Activated naive CD8-positive, alpha-beta T cell treated with anti-CD3 and anti-CD28 coated beads for 36 hours (primary cell): ENCODE results near the gene GNG8. TPM values are rescaled to one million over a fixed set of nuclear protein-coding genes. Genes with fewer than 3 reads are reported as not detected.
"Not testable (repeated sequence)": the region's sequence is repeated elsewhere in the genome, so short reads cannot be mapped to it uniquely, and the experiment has no call there.

Source experiments
- DNase-seq: peaks from one replicate; pipeline ENCODE4 v3.0.0; 2021
- H3K27ac Mint-ChIP-seq: one replicate; pipeline ENCODE4 v1.8.0; 2022; ENCODE audit warnings: mild to moderate bottlenecking, moderate library complexity, mixed read lengths
- H3K27me3 Mint-ChIP-seq: one replicate; pipeline ENCODE4 v1.8.0; 2022; ENCODE audit warnings: mild to moderate bottlenecking, mixed read lengths
- H3K36me3 Mint-ChIP-seq: one replicate; pipeline ENCODE4 v1.8.0; 2021; ENCODE audit warnings: mild to moderate bottlenecking, mixed read lengths
- H3K4me1 Mint-ChIP-seq: one replicate; pipeline ENCODE4 v1.8.0; 2021; ENCODE audit warnings: mixed read lengths
- H3K4me3 Mint-ChIP-seq: one replicate; pipeline ENCODE4 v1.8.0; 2022; ENCODE audit warnings: mild to moderate bottlenecking, moderate library complexity, mixed read lengths
- H3K9me3 Mint-ChIP-seq: one replicate; pipeline ENCODE4 v1.8.0; 2022; ENCODE audit warnings: mixed read lengths
- total RNA-seq, 2 experiments: library from RNA; stranded (reverse); gene quantifications; one replicate each; pipeline ENCODE4 v1.2.3, GENCODE V29; 2021

The GNG8 gene
- total RNA-seq, 2 experiments from 2014 or later, result 20.4 to 21.3 TPM

DNA sequence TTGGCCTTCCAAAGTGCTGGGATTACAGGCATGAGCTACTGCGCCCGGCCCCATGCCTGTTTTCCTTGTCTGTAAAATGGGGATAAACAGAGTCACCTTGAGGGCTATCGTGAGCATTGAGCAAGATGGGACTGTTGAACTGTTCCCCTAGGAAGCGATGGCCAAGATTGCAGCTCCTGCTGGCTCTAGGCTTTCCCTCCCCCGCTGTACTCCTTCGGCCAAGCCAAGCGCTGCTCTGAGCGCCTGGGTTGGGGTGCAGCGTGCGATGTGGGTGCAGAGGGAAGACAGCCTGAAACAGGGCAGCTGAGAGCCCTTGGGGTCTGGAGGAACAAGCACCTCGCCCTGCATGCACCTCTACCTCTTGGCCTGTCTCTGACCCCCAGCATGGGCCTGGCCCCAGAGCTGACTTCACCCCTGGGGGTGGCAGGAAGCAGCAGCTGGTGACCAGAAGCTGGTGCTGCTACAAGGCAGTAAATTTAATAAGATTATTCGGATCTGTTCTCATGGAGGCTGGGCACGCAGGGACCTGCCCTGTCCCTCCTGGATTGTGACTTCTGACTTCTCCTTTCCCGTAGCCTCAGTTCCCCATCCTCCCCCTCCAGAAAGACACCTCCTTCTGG is 5.3 kb downstream of the GNG8 start:
- Mint-ChIP-seq H3K27me3 (no peaks in the 10 kb centered on the region), H3K27ac (no peak overlapping the region), H3K4me1 (peaks cover 23% of the 10 kb centered on the region), H3K4me3 (no peak overlapping the region), H3K9me3 (no peaks in the 10 kb centered on the region), H3K36me3 (peaks cover 14% of the 10 kb centered on the region)
- DNase-seq, result no peak

DNA sequence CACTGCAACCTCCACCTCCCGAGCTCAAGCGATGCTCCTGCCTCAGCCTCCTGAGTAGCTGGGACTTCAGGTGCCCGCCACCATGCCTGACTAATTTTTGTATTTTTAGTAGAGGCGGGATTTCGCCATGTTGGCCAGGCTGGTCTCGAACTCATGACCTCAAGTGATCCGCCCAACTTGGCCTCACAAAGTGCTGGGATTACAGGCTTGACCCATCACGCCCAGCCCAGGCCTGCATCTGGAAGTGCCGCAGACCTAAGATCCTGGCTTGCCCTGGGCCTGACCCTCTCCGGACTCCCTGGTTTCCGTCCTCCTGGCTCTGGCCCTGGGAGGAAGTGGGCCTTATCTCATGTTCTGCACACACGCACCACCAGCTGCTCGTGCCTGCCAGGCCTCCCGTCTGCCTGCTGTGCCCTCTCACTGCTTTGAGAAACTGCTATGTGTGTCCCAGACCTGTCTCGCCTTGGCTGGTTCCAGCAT is 6.4 kb downstream of the GNG8 start:
- Mint-ChIP-seq H3K4me1 (peaks cover 29% of the 10 kb centered on the region), H3K4me3 (no peak overlapping the region), H3K36me3 (peaks cover 17% of the 10 kb centered on the region), H3K27ac (no peak overlapping the region), H3K9me3 (no peaks in the 10 kb centered on the region), H3K27me3 (no peaks in the 10 kb centered on the region)
- no peak for DNase-seq

DNA sequence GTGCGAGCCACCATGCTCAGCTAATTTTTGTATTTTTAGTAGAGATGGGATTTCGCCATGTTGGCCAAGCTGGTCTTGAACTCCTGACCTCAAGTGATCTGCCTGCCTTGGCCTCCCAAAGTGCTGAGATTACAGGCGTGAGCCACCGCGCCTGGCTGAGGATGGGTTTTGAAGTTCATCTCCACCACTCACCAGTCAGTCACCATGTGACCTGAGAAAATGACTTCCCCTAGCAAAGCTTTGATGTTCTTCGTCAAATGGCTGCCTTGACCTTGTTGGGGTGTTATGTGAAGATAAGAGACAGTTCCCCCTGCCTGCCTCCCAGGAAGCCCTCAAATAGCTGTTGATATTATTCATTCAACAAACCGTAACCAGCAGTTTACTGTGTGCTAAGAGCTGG is 7.0 kb downstream of the GNG8 start:
- peaks cover 31% of the 10 kb centered on the region for H3K4me1 Mint-ChIP-seq
- peak overlapping the region; percentile 45 for H3K27ac Mint-ChIP-seq

DNA sequence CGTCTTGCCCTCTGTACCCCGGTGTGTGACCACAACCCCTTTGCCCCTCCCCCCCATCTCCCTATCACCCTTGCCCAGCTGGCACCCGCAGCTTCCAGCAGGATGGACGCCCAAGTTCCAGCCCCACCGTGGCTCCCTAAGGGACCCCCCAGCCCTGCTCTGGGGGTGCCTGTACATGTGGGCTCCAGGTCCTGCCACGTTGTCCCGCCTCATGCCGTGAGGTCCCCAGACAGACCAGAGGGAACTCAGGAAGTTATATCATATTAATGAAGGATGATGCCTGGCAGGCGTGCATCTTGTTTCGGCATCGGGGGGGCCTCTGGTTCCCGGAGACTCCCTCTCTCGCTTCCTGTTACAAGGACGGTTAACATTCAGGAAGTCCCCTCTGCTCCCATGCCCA is 9.6 kb downstream of the GNG8 start:
- Mint-ChIP-seq H3K27me3 (no peaks in the 10 kb centered on the region), H3K9me3 (no peaks in the 10 kb centered on the region), H3K4me3 (no peak overlapping the region), H3K4me1 (peaks cover 31% of the 10 kb centered on the region), H3K36me3 (peaks cover 26% of the 10 kb centered on the region), H3K27ac (peak overlapping the region; percentile 51)
- no peak for DNase-seq

More for the DNA sequence above, 7.0 kb downstream of the GNG8 start:
- not testable (repeated sequence) for H3K4me3 Mint-ChIP-seq, H3K9me3 Mint-ChIP-seq, DNase-seq, H3K27me3 Mint-ChIP-seq
- peaks cover 23% of the 10 kb centered on the region for H3K36me3 Mint-ChIP-seq

DNA sequence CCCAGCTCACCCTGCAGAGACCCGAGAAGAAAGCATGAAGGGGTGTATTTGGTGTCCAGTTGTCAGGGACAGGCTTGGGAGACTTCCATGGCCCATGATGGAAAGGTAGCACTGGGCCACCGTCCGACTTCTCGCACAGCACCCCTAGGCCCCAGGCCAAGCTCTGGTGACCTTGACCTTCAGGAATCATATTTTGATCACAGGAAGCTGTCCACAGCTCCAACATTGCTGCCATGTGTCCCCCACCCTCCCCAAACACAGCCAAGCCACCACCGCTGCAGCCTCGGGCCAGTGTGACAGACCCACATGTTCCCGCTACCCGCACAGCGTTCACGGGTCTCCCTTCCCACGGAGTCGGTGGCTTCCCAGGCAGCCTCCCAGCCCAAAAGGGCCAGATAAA is 10.3 kb downstream of the GNG8 start:
- Mint-ChIP-seq H3K27ac (peak overlapping the region; percentile 86), H3K4me1 (peaks cover 36% of the 10 kb centered on the region), H3K4me3 (no peak overlapping the region), H3K36me3 (peaks cover 31% of the 10 kb centered on the region), H3K27me3 (no peaks in the 10 kb centered on the region), H3K9me3 (no peaks in the 10 kb centered on the region)
- DNase-seq, result no peak

DNA sequence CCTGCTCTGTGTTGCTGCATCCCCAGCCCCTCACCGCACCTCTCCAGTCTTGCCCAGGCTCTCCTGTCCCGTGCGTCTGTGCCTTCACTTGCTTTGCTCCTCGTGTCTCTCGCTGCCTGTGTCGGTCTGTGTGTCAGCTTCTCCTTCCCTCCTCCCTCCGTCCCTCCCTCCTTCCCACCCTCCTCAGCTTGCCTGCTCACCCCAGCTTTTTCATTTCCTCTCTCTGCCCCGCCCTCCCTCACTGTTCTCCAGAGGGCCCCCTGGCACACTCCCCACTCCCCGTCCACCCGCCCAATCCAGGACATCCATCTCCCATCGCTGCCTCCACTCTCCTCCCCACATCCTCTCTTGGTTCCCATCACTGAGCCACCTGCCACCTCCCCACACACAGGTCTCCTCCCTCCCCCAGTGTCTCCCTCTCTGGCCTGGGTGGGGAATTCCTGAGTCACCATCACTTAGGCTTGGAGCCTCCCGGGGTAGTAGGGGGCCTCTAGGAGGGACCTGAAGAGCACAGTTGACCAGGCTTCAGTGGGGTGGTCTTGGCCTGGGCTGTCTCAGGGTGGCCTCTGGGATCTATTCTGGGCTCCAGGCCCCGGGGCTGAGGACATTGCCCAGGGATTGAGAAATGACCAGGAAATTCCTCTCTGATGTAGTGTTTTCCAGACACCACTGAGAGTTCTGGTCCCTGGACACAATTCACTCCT is 10.9 kb downstream of the GNG8 start, which contains the start of gene PTGIR:
PTGIR (minus strand) TSS at position 132 of the 704 bp plus-strand sequence. CDS start 864 bp downstream, outside the sequence.
- Mint-ChIP-seq H3K36me3 (peaks cover 37% of the 10 kb centered on the region), H3K27ac (peak within 1 kb of the TSS; percentile 86), H3K4me3 (peak within 1 kb of the TSS; percentile 87), H3K9me3 (no peaks in the 10 kb centered on the region), H3K27me3 (no peaks in the 10 kb centered on the region), H3K4me1 (peaks cover 42% of the 10 kb centered on the region)
- peak; percentile 48 for DNase-seq

DNA sequence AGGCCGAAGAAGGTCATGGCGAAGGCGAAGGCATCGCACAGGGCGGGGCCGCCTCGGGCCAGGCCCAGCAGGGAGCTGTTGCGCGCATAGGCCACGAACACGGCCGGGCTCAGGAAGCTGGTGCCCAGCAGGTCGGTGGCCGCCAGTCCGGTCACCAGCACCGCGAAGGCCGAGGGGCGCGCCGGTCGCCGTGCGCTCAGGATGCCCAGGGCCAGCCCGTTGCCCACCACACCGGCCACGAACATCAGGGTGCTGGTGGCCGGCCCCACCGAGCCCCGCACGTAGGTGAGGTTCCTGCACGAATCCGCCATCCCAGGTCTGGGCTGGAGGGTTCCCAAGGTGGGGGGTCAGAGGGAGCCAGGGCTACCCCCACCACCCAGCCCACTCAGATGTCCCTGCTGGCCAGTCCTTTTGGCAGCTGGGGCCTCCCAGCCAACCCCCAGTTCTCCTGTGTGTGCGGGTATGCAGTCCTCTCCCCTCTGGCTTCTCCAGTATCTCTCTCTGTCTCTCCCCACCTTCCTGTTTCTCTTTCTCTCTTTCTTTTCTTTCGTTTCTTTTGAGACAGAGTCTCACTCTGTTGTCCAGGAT is 12.0 kb downstream of the GNG8 start:
- Mint-ChIP-seq H3K27ac (peak overlapping the region; percentile 86), H3K4me3 (peak overlapping the region; percentile 87), H3K27me3 (no peaks in the 10 kb centered on the region), H3K9me3 (no peaks in the 10 kb centered on the region), H3K36me3 (peaks cover 46% of the 10 kb centered on the region), H3K4me1 (peaks cover 50% of the 10 kb centered on the region)
- DNase-seq, result no peak

DNA sequence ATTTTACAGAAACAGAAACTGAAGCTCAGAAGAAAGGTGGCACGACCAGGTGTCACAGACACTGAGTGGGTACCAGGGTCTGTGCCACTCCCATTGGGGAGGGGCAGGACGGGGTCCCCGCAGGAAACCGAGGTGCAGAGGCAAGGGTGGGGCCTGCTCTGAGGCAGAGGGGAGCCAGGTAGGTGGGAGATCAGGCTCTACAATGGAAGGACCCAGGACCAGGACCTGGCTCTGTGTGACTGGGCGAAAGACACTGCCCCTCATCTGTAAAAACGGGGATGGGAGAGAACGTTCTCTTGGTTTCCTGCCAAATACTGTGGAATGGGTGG is 13.9 kb downstream of the GNG8 start:
- peaks cover 51% of the 10 kb centered on the region for H3K36me3 Mint-ChIP-seq
- H3K4me3 Mint-ChIP-seq, result peak overlapping the region; percentile 85
- H3K4me1 Mint-ChIP-seq, result peaks cover 60% of the 10 kb centered on the region
- no peak for DNase-seq
- H3K9me3 Mint-ChIP-seq, result no peaks in the 10 kb centered on the region
- no peaks in the 10 kb centered on the region for H3K27me3 Mint-ChIP-seq
- H3K27ac Mint-ChIP-seq, result peak overlapping the region; percentile 71

DNA sequence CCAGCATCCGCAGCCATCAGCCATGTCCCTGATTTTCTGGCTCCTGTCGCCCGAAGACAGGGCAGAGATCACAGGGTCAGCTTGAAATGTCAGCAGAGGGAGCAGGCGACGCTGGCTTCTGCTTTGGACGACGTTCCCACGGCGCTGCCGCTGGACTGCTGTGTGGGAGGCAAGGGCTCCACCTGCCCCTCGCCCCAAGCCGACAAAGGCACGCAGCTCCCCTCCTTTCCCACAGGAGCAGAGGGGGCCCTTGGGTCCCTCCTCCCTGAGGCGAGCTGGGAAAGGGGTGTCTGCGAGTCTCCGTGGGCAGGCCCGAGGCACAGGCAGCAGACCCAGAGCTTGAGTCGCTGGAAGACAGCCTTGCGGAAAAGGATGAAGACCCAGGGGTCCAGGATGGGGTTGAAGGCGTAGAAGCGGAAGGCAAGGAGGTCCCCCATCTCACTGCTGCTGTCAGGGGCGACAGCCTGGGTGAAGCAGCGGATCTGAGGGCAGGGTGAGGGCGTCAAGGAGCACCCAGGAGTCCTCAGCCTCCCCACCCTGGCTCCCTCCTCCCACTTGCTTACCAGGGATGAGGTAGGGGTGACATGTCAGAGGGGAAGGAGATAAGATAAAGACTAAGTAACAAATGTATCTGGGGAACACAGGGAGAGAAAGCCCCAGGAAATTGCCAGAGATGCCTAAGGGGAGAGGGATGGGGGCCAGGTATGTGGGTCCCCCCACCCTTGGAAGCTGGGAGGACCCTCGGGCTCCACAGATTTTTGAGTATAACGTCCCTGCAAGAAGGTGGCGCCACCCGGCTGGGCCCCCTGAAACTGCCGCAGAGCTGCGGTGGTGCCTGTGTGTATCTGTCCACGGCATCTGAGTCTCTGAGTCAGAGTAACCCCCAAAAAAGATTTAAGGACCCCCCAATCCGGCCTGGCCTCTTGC is 14.5 kb downstream of the GNG8 start:
- Mint-ChIP-seq H3K27me3 (no peaks in the 10 kb centered on the region), H3K4me1 (peaks cover 66% of the 10 kb centered on the region), H3K9me3 (no peaks in the 10 kb centered on the region), H3K27ac (peak overlapping the region; percentile 96), H3K4me3 (peak overlapping the region; percentile 85), H3K36me3 (peaks cover 54% of the 10 kb centered on the region)
- no peak for DNase-seq

DNA sequence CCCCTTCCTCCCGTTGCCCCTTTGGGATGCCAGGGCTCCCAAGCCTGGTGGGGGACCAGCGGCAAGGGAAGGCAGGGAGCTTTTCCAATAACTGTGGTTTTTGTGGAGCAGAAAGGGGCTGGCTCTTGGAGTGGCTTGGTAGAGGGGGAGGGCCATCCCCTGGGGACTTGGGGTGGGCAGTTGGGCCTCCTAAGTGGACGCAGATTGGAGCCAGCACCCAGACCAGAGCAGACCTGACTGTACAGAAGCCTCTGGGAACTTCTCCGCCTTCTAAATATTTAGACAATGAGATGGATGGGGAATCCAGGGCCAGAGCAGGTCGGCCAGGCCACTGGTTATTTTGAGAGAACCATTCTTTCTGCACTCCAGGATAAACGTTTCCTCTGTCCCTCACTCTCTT is 15.3 kb downstream of the GNG8 start:
- Mint-ChIP-seq H3K9me3 (no peaks in the 10 kb centered on the region), H3K4me3 (peak overlapping the region; percentile 85), H3K27me3 (no peaks in the 10 kb centered on the region), H3K36me3 (peaks cover 54% of the 10 kb centered on the region), H3K27ac (peak overlapping the region; percentile 96), H3K4me1 (peaks cover 70% of the 10 kb centered on the region)
- no peak for DNase-seq

DNA sequence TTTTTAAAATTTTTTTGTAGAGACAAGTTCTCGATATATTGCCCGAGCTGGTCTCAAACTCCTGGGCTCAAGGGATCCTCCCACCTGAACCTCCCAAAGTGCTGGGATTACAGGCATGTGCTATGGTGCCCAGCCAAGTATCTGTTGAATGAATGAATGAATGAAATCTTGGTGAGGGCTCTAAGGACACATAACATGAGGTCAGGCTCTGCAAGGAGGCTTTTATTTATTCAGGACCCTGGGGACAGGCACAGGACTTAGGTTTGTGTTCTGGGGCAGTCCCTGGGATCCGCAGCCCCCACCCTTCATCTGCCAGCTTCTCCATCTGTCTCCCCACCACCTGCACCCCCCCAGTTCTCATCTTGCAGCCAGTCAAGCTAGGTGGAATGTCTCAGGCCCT is 15.7 kb downstream of the GNG8 start:
- H3K27me3 Mint-ChIP-seq, result no peaks in the 10 kb centered on the region
- H3K36me3 Mint-ChIP-seq, result peaks cover 54% of the 10 kb centered on the region
- no peak for DNase-seq
- H3K9me3 Mint-ChIP-seq, result no peaks in the 10 kb centered on the region
- peak overlapping the region; percentile 85 for H3K4me3 Mint-ChIP-seq
- peak overlapping the region; percentile 96 for H3K27ac Mint-ChIP-seq
- H3K4me1 Mint-ChIP-seq, result peaks cover 67% of the 10 kb centered on the region

DNA sequence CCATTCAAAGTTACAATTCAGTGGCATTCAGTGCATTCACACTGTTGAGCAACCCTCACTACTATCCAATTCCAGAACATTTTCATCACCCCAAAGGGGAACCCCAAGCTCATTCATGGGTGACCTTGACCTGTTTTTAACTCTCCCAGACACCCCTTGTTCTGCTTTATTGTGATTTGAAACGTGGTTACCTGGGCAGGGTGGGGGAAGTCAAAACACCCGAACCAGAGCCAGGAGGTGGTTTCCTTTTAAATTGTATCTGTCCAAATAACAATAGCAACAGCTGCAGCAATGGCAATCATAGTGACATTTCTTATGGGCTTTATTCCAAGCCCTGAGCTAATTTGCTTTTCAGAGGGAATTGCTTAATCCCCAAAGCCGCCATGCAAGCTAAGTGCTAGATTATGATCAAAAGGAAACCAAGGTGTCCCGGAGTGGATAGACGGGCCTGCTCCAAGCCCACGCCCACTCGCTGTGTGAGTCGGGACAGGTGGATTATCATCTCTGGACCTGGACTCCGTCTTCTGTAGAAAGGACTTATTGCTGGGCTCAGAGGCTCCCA is 17.3 kb downstream of the GNG8 start:
- Mint-ChIP-seq H3K9me3 (no peaks in the 10 kb centered on the region), H3K4me1 (peaks cover 69% of the 10 kb centered on the region), H3K4me3 (peak overlapping the region; percentile 85), H3K27ac (peak overlapping the region; percentile 96), H3K27me3 (no peaks in the 10 kb centered on the region), H3K36me3 (peaks cover 45% of the 10 kb centered on the region)
- DNase-seq, result no peak

DNA sequence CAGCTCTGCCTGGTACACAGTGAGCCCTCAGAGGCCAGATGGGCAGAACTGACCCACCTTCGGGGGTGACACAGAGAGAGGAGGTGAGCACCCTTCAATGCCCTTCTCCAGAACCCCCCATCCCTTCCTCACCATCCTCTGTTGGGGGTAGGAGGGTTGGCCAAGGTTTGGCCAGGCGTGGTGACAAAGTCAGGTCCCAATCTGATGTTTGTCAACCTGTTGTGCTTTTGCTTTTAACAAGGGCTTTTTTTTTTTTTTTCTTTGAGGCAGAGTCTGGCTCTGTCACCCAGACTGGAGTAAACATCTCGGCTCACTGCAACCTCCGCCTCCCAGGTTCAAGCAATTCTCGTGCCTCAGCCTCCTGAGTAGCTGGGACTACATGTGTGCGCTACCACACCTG is 18.4 kb downstream of the GNG8 start:
- DNase-seq, result no peak
- H3K27ac Mint-ChIP-seq, result peak overlapping the region; percentile 96
- H3K27me3 Mint-ChIP-seq, result no peaks in the 10 kb centered on the region
- H3K4me3 Mint-ChIP-seq, result peak overlapping the region; percentile 73
- H3K4me1 Mint-ChIP-seq, result peaks cover 73% of the 10 kb centered on the region
- peaks cover 39% of the 10 kb centered on the region for H3K36me3 Mint-ChIP-seq
- H3K9me3 Mint-ChIP-seq, result no peaks in the 10 kb centered on the region

DNA sequence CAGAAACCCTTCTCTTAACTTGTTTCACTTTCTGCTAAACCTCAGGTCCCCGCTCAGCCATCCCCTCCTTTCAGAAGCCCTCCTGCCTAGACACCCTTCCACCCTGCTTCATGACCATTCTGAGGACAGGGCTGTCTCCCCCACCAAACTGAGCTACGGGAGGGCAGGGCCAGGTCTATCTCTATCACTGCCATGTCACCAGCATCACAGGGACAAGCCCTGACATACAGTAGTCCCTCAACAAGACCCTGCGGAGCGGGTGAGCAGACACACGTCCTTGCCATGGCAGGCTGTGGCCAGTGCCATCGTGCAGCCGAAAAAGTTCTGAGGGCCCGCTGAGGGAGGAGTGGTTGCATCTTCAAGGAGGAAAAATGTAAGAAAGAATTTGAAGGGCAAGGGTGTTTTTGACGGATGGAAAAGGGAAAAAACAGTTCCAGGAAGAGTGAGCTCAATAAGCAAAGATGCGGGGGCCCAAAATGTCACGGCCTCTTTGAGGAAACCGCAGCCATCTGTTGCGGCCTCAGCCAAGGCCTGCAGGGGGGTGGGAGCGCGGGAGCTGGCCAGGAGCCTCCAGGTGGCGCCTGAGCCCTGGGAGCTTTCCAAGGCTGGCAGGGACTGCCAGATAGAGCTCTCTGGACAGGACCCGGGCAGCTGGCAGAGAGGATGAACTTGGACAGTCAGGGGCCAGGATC is 19.2 kb downstream of the GNG8 start:
- Mint-ChIP-seq H3K9me3 (no peaks in the 10 kb centered on the region), H3K36me3 (peaks cover 38% of the 10 kb centered on the region), H3K4me1 (peaks cover 73% of the 10 kb centered on the region), H3K27ac (peak overlapping the region; percentile 96), H3K27me3 (no peaks in the 10 kb centered on the region), H3K4me3 (peak overlapping the region; percentile 73)
- DNase-seq, result peak; percentile 81
